ENCODE results near the gene SKIC3. TPM values are rescaled to one million over a fixed set of nuclear protein-coding genes. Genes with fewer than 3 reads are reported as not detected.

SKIC3 gene
- 43.0 and 49.4 TPM in 2 replicates for total RNA-seq (2014; rRNA removed; shearing (Covaris generic))
- 29.7 and 41.7 TPM in 2 replicates for polyA plus RNA-seq (2015; cell fraction: cytosol; rRNA removed)
- polyA plus RNA-seq (2015; cell fraction: nucleus; rRNA removed) = 181 and 185 TPM in 2 replicates

- peak; percentile 99 for DNase-seq (ENCODE audit: low read depth)
Measured at GRCh38 chr5:95554647-95555548, at the start of gene SKIC3, which contains the start of gene ARSK. SKIC3 (minus strand) TSS chr5:95554977; CDS start chr5:95547150, 7,827 bp downstream. ARSK (plus strand) TSS chr5:95555101; CDS start chr5:95555279, 178 bp downstream.

GRCh38 chr5:95600557-95600956 is 45.8 kb upstream of the SKIC3 start:
- no peak for DNase-seq (ENCODE audit: low read depth)

GRCh38 chr5:95599252-95599651 is 44.5 kb upstream of the SKIC3 start:
- no peak for DNase-seq (ENCODE audit: low read depth)

GRCh38 chr5:95595289-95595931 is 40.6 kb upstream of the SKIC3 start:
- no peak for DNase-seq (ENCODE audit: low read depth)

- DNase-seq (ENCODE audit: low read depth) = peak; percentile 89
Measured at GRCh38 chr5:95591490-95591901, 36.7 kb upstream of the SKIC3 start.

GRCh38 chr5:95590880-95591279 is 36.1 kb upstream of the SKIC3 start:
- DNase-seq (ENCODE audit: low read depth) = no peak

GRCh38 chr5:95583992-95584391 is 29.2 kb upstream of the SKIC3 start:
- no peak for DNase-seq (ENCODE audit: low read depth)

GRCh38 chr5:95581576-95581975 is 26.8 kb upstream of the SKIC3 start:
- no peak for DNase-seq (ENCODE audit: low read depth)

- no peak for DNase-seq (ENCODE audit: low read depth)
Measured at GRCh38 chr5:95572016-95572415, 17.2 kb upstream of the SKIC3 start.

- DNase-seq (ENCODE audit: low read depth) = no peak
Measured at GRCh38 chr5:95565280-95565920, 10.6 kb upstream of the SKIC3 start.

- DNase-seq (ENCODE audit: low read depth) = no peak
Measured at GRCh38 chr5:95564450-95564849, 9.7 kb upstream of the SKIC3 start.

GRCh38 chr5:95563367-95563766 is 8.6 kb upstream of the SKIC3 start:
- no peak for DNase-seq (ENCODE audit: low read depth)

- no peak for DNase-seq (ENCODE audit: low read depth)
Measured at GRCh38 chr5:95562282-95562681, 7.5 kb upstream of the SKIC3 start.

GRCh38 chr5:95557841-95558240 is 3.1 kb upstream of the SKIC3 start:
- DNase-seq (ENCODE audit: low read depth) = no peak

- peak; percentile 1 for DNase-seq (ENCODE audit: low read depth)
Measured at GRCh38 chr5:95555553-95555952, 776 bp upstream of the SKIC3 start.

- DNase-seq (ENCODE audit: low read depth) = no peak
Measured at GRCh38 chr5:95554331-95554646, 488 bp downstream of the SKIC3 start.

GRCh38 chr5:95549030-95549429 is 5.7 kb downstream of the SKIC3 start:
- no peak for DNase-seq (ENCODE audit: low read depth)

- DNase-seq (ENCODE audit: low read depth) = no peak
Measured at GRCh38 chr5:95543017-95543705, 11.6 kb downstream of the SKIC3 start.

GRCh38 chr5:95537501-95537900 is 17.3 kb downstream of the SKIC3 start:
- DNase-seq (ENCODE audit: low read depth) = no peak

- DNase-seq (ENCODE audit: low read depth) = no peak
Measured at GRCh38 chr5:95533761-95534160, 21.0 kb downstream of the SKIC3 start.

- no peak for DNase-seq (ENCODE audit: low read depth)
Measured at GRCh38 chr5:95533106-95533505, 21.7 kb downstream of the SKIC3 start.

Measured in HT1080 (cell line).